ENCODE results near the gene POLD4. TPM values are rescaled to one million over a fixed set of nuclear protein-coding genes. Genes with fewer than 3 reads are reported as not detected.

Gene POLD4
- total RNA-seq, result 15.9 TPM

DNA sequence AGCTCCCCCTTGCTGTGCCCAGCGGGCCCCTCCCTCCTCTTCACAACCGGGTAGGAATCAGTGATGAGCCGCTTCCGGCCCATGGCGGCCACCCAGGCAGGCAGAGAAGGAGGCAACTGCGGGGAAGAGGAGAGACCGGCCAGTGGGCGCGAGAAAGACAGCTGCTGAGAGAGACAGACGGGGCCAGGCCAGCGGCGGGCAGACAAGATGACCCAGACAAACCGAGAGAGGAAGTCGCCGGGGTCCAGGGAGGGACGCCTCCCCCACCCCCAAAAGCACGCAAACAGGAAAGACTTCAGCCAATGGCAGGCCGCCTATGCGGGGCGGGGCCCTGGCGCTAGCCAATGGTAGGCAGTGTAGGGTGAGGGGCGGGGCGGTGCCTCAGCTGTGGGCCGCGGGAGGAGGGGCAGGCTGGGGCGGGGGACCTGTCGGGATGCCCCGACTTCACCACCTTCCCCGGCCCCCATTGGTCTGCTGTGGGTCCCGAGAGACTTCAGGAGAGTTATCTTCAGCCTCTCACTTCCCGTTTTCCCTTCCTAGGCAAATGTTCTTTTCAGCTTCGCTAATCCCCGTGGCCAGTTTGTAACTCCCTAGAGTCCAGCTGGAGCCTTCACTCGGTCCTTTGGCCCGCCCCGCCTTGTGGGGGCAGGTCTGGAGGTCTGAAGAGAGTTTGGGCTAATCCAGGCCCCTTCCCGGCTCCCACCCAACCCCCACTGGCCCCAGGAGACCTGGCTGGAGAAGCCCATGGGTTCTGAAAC lies at the start of gene POLD4:
Gene POLD4, minus strand, starts transcription at position 230 of the 758 bp plus-strand sequence. Its CDS starts 147 bp downstream, at position 83.

DNA sequence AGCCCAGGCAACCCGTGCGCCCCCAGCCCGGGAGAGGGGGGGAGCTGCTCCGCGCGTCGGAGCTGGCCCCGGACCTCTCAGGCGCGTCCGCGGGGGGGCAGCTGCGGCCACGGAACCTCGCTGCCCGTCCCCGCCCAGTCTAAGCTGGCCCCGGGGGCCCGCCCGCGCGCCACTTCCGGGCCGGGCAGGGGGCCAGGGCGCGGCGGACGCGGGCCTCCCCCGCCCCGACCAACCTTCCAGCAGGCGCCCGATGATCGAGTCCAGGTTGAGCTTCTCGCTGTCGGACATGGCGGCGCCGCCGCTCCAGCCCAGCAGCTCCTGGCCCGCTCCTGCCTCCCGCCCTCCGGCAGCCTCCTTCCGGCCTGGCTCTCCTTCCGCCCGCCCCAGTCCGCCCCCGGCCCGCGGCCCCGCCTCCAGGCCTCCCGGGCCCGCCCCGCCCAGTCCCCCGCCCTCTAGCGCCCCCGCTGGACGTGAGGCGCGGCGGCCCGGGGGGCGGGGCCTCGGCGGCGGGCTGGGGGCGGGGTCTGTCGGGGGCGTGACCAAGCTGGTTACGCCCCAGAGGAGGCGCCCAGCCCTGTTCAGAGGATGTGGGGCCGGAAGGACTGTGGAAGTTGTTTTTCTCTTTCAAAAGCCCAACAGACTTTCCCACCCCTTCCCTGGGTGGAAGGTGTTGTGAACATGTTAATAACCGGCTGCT lies 48.3 kb upstream of the POLD4 start, which contains the start of gene PPP1CA:
Gene PPP1CA, minus strand, starts transcription at position 364 of the 697 bp plus-strand sequence. Its CDS starts 76 bp downstream, at position 288.

GRCh38 chr11:67391304-67392182 lies 38.2 kb upstream of the POLD4 start, which contains the start of gene RAD9A:
Gene RAD9A (plus strand): TSS chr11:67391986. CDS start chr11:67392045, 59 bp downstream.

GRCh38 chr11:67372993-67373647 lies 19.8 kb upstream of the POLD4 start, which contains the start of gene CLCF1:
Gene CLCF1 (minus strand): TSS chr11:67373598. CDS start chr11:67373539, 59 bp downstream.

DNA sequence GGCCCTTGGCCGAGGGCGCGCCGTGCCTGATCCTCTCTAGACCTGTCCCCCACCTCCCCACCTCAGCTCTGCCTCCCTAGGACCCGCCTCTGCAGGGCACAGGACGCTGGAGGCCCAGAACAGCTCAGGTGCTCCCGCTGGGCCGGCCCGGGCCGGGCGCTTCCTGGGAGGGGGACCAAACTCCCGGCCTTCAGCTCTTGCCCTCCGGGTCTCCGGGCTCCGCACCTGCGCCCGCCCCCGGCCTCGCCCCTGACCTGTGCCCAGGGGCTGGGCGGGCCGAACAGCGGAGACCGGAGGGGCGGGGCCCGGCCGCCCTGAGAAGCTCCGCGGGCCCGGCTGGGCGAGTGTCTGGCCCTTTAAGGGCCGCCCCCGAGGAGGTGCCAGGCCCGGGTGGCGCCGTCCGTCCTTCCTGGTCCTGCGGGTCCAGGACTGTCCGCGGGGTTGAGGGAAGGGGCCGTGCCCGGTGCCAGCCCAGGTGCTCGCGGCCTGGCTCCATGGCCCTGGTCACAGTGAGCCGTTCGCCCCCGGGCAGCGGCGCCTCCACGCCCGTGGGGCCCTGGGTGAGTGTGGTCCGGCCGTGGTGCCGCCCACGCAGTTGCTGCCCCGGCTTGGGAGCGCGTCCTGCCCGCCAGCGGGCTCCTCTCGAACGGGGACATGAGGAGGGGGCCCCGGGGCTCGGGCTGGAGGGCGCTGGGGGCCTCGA lies 50.1 kb downstream of the POLD4 start, which contains the start of gene SSH3:
Gene SSH3, plus strand, starts transcription at position 399 of the 703 bp plus-strand sequence. Its CDS starts 96 bp downstream, at position 495.

Small RNA genes lying within 50 kb of the gene (small RNA-seq; reads per million reads assigned to genes)
- gene RN7SKP239 (ENCODE audit: low replicate concordance) (not detected), gene RNU6-1238P (ENCODE audit: low replicate concordance) (not detected)

Other genes starting within 250 kb of the POLD4 start
- gene KDM2A, start 234.3 kb downstream of the POLD4 start, total RNA-seq, result 70.5 TPM
- gene GRK2, start 87.1 kb downstream of the POLD4 start, total RNA-seq, result 39.3 TPM
- gene ANKRD13D, start 64.2 kb downstream of the POLD4 start, total RNA-seq, result 52.0 TPM
- gene SSH3, start 50.0 kb downstream of the POLD4 start, total RNA-seq, result 22.5 TPM
- 3.5 TPM for gene CLCF1, start 20.1 kb upstream of the POLD4 start, total RNA-seq
- 22.3 TPM for gene RAD9A, start 38.4 kb upstream of the POLD4 start, total RNA-seq
- gene PPP1CA, start 48.3 kb upstream of the POLD4 start, total RNA-seq, result 144 TPM
- 4.9 TPM for gene TBC1D10C, start 50.5 kb upstream of the POLD4 start, total RNA-seq
- 8.8 TPM for gene CARNS1, start 62.1 kb upstream of the POLD4 start, total RNA-seq
- 35.5 TPM for gene RPS6KB2, start 74.9 kb upstream of the POLD4 start, total RNA-seq
- 2.5 TPM for gene PTPRCAP, start 84.1 kb upstream of the POLD4 start, total RNA-seq
- 89.6 TPM for gene CORO1B, start 89.9 kb upstream of the POLD4 start, total RNA-seq
- gene GPR152, start 99.2 kb upstream of the POLD4 start, total RNA-seq, result not detected
- gene CABP4, start 101.8 kb upstream of the POLD4 start, total RNA-seq, result 0.58 TPM
- 56.6 TPM for gene TMEM134, start 115.7 kb upstream of the POLD4 start, total RNA-seq
- gene AIP, start 129.5 kb upstream of the POLD4 start, total RNA-seq, result 65.4 TPM
- 60.2 TPM for gene PITPNM1, start 151.8 kb upstream of the POLD4 start, total RNA-seq
- gene CDK2AP2, start 154.6 kb upstream of the POLD4 start, total RNA-seq, result 38.0 TPM
- not detected for gene CABP2, start 169.9 kb upstream of the POLD4 start, total RNA-seq
- 811 TPM for gene GSTP1, start 230.3 kb upstream of the POLD4 start, total RNA-seq

Measured in metanephros (tissue), 2 donors.